CD4-positive, CD25-positive, alpha-beta regulatory T cell (primary cell): ENCODE measurements around the gene ATP1A2. TPM values are rescaled to one million over a fixed set of nuclear protein-coding genes. Genes with fewer than 3 reads are reported as not detected.

Experiments
- ATAC-seq, 2 donors: fragments of 150-1000 bp; cut with Tn5 transposase; one replicate each; pipeline ENCODE4 v1.10.0; 2021; ENCODE audit warnings: low read depth in 2 of 2, moderate number of reproducible peaks in 2 of 2, moderate library complexity in 1 of 2
- DNase-seq, 3 donors: peaks; one replicate each; pipeline versions ENCODE4 v3.0.0 to v3.0.0-alpha.2; 2012 to 2022; ENCODE audit warnings: mixed read lengths in 1 of 3
- H3K27ac ChIP-seq: one replicate; pipeline ENCODE4 v1.7.0; 2013; ENCODE audit warnings: mild to moderate bottlenecking, low read length; ENCODE audit not compliant: insufficient read depth, poor library complexity, severe bottlenecking
- H3K27me3 ChIP-seq: one replicate; pipeline ENCODE4 v1.7.0; 2013; ENCODE audit warnings: low read length; ENCODE audit not compliant: control insufficient read depth, insufficient read depth
- H3K36me3 ChIP-seq: one replicate; pipeline ENCODE4 v1.7.0; 2013; ENCODE audit warnings: mild to moderate bottlenecking, low read length, moderate library complexity; ENCODE audit not compliant: control insufficient read depth, insufficient read depth
- H3K4me1 ChIP-seq: 2 replicates; pipeline ENCODE4 v1.7.0; 2013; ENCODE audit warnings: mild to moderate bottlenecking, low read length; ENCODE audit not compliant: insufficient read depth, control insufficient read depth, poor library complexity, severe bottlenecking
- H3K4me3 ChIP-seq: one replicate; pipeline ENCODE4 v1.7.0; 2013; ENCODE audit warnings: low read depth, mild to moderate bottlenecking, low read length, moderate library complexity
- H3K9me3 ChIP-seq, 2 experiments: 1 replicate in 1 of 2; 2 replicates in 1 of 2; pipeline ENCODE4 v1.7.0; 2013; ENCODE audit warnings: low read length in 2 of 2, mild to moderate bottlenecking in 1 of 2, moderate library complexity in 1 of 2; ENCODE audit not compliant: control insufficient read depth in 2 of 2
- H3K27ac Mint-ChIP-seq, 3 donors: one replicate each; pipeline ENCODE4 v1.8.0; 2020 to 2022; ENCODE audit warnings: mild to moderate bottlenecking in 3 of 3, mixed read lengths in 3 of 3, moderate library complexity in 2 of 3
- H3K27me3 Mint-ChIP-seq: one replicate; pipeline ENCODE4 v1.8.0; 2022; ENCODE audit warnings: mild to moderate bottlenecking, mixed read lengths
- H3K36me3 Mint-ChIP-seq: one replicate; pipeline ENCODE4 v1.8.0; 2020; ENCODE audit warnings: mixed read lengths
- H3K4me1 Mint-ChIP-seq, 4 donors: one replicate each; pipeline ENCODE4 v1.8.0; 2020 to 2022; ENCODE audit warnings: mixed read lengths in 4 of 4, mild to moderate bottlenecking in 1 of 4
- H3K4me3 Mint-ChIP-seq, 4 donors: one replicate each; pipeline ENCODE4 v1.8.0; 2020 to 2022; ENCODE audit warnings: mild to moderate bottlenecking in 4 of 4, mixed read lengths in 4 of 4, moderate library complexity in 3 of 4
- H3K9me3 Mint-ChIP-seq, 7 donors: one replicate each; pipeline ENCODE4 v1.8.0; 2020 to 2022; ENCODE audit warnings: mixed read lengths in 7 of 7, mild to moderate bottlenecking in 3 of 7, moderate library complexity in 2 of 7
- polyA plus RNA-seq, 4 donors: library from polyadenylated mRNA; unstranded; fragments of 300-500 nt; fragmentation: Illumina TruSeq; gene quantifications; one replicate each; pipeline ENCODE4 v1.2.3, GENCODE V29; 2021
- total RNA-seq: library from RNA; stranded (reverse); gene quantifications from one replicate; pipeline ENCODE4 v1.2.3, GENCODE V29; 2022

The ATP1A2 gene
- total and polyA plus RNA-seq, 5 donors from 2014 or later, result not detected

DNA sequence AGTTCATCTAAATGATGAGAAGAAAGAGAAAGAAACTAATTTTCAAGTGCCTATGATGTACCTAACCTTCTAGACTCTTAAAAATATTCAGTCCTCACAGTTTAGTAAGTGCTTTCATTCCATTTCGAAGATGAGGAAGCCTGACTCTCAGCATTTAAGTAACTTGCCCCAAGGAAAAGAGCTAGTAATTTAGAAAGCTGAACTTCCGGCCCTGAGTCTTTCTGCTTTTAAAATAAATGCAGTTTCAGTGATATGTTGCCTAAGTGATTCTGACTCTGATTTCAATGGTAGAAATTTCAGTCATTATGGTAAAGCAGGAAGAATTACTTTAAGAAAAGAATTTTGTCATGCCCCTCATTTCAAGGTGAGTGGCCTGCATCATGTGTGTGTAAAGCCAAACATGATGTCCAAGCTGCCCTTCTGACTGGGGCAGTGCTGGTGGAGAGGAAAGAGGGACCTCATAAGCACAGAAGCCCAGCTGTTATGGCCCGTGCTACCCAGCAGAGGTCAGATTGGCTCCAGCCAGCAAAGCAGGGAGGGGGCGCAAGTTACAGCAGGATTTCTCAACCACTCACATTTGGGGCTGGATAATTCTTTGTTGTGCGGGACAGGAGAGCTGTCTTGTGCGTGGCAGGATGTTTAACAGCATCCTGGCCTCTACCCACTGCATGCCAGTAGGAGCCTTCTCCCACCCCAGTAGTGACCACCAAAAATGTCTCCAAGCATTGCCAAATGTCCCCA lies 46.6 kb downstream of the ATP1A2 start:
- Mint-ChIP-seq H3K27ac (no peak overlapping the region), H3K4me3 (no peak overlapping the region), H3K27me3 (peaks cover 22% of the 10 kb centered on the region), H3K36me3 (no peaks in the 10 kb centered on the region), H3K9me3 (no peaks in the 10 kb centered on the region), H3K4me1 (peaks cover 0 to 4% (median 3%) of the 10 kb centered on the region in 4 donors)
- Histone ChIP-seq H3K4me3 (no peak overlapping the region), H3K36me3 (no peaks in the 10 kb centered on the region), H3K27ac (no peak overlapping the region), H3K9me3 (no peaks in the 10 kb centered on the region), H3K4me1 (no peaks in the 10 kb centered on the region), H3K27me3 (no peaks in the 10 kb centered on the region)
- DNase-seq, result no peak
- ATAC-seq, result no peak

DNA sequence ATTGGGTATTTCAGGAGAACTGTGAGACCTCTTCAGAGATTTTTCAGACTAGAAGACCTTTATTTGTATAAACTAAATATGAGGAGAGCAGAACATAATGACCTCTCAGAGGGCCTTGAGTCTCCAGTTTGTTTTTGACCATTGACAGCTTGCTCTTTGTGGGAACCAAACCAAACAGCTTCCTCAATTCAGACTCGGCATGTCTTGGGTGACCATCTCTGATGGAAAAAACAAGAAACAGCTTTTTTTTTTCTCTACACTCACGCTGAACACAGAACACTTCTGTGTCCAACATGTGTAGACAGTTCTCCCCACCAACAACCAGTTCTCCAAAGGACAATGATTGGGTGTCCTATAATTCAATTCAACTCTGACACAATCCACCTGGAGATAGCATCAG lies 47.4 kb downstream of the ATP1A2 start:
- peaks cover 22% of the 10 kb centered on the region for H3K27me3 Mint-ChIP-seq

DNA sequence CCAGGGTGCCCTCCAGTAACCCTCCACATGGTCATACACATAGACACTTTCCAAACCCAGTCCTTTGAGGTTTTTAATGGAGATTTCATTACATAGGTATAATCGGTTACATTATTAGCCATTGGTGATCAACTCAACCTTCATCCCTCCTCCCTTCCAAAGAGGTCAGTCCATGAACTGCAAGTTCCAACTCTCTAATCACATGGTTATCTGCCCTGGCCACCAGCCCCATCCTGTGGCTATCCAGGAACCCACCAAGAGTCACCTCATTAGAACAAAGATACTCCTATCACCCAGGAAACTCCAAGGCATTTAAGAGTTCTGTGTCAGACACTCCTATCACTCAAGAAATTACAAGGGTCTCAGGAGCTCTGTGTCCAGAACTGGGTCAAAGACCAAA lies 48.1 kb downstream of the ATP1A2 start:
- H3K9me3 ChIP-seq, result no peaks in the 10 kb centered on the region
- H3K27ac Mint-ChIP-seq, result no peak overlapping the region
- no peaks in the 10 kb centered on the region for H3K36me3 ChIP-seq
- no peaks in the 10 kb centered on the region for H3K9me3 Mint-ChIP-seq
- H3K4me1 Mint-ChIP-seq, result peaks cover 0 to 4% (median 3%) of the 10 kb centered on the region in 4 donors
- H3K27me3 ChIP-seq, result no peaks in the 10 kb centered on the region
- DNase-seq (no peak), ATAC-seq (no peak)
- H3K4me3 Mint-ChIP-seq, result no peak overlapping the region
- no peak overlapping the region for H3K4me3 ChIP-seq
- peaks cover 22% of the 10 kb centered on the region for H3K27me3 Mint-ChIP-seq
- H3K27ac ChIP-seq, result no peak overlapping the region
- no peaks in the 10 kb centered on the region for H3K36me3 Mint-ChIP-seq
- H3K4me1 ChIP-seq, result no peaks in the 10 kb centered on the region

More for the DNA sequence above, 47.4 kb downstream of the ATP1A2 start:
- Mint-ChIP-seq H3K4me1 (peaks cover 0 to 4% (median 3%) of the 10 kb centered on the region in 4 donors), H3K36me3 (no peaks in the 10 kb centered on the region), H3K9me3 (no peaks in the 10 kb centered on the region), H3K27ac (no peak overlapping the region), H3K4me3 (no peak overlapping the region)
- DNase-seq (no peak), ATAC-seq (no peak)
- Histone ChIP-seq H3K36me3 (no peaks in the 10 kb centered on the region), H3K27ac (no peak overlapping the region), H3K27me3 (no peaks in the 10 kb centered on the region), H3K4me1 (no peaks in the 10 kb centered on the region), H3K9me3 (no peaks in the 10 kb centered on the region), H3K4me3 (no peak overlapping the region)

DNA sequence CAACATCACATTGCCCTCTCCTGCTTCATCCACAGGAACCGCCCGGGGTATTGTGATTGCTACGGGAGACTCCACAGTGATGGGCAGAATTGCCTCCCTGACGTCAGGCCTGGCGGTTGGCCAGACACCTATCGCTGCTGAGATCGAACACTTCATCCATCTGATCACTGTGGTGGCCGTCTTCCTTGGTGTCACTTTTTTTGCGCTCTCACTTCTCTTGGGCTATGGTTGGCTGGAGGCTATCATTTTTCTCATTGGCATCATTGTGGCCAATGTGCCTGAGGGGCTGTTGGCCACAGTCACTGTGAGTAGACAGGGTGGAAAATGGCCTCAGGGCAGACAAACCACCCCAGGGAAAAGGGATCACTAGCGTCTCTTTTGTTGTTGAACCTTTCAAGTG lies 48.6 kb downstream of the ATP1A2 start:
- Histone ChIP-seq H3K4me3 (no peak overlapping the region), H3K9me3 (no peaks in the 10 kb centered on the region), H3K27me3 (no peaks in the 10 kb centered on the region), H3K27ac (no peak overlapping the region), H3K4me1 (no peaks in the 10 kb centered on the region), H3K36me3 (no peaks in the 10 kb centered on the region)
- peaks cover 0 to 4% (median 2%) of the 10 kb centered on the region in 4 donors for H3K4me1 Mint-ChIP-seq
- DNase-seq (no peak), ATAC-seq (no peak)
- peaks cover 22% of the 10 kb centered on the region for H3K27me3 Mint-ChIP-seq
- H3K9me3 Mint-ChIP-seq, result no peaks in the 10 kb centered on the region
- no peak overlapping the region for H3K4me3 Mint-ChIP-seq
- H3K27ac Mint-ChIP-seq, result no peak overlapping the region
- no peaks in the 10 kb centered on the region for H3K36me3 Mint-ChIP-seq

DNA sequence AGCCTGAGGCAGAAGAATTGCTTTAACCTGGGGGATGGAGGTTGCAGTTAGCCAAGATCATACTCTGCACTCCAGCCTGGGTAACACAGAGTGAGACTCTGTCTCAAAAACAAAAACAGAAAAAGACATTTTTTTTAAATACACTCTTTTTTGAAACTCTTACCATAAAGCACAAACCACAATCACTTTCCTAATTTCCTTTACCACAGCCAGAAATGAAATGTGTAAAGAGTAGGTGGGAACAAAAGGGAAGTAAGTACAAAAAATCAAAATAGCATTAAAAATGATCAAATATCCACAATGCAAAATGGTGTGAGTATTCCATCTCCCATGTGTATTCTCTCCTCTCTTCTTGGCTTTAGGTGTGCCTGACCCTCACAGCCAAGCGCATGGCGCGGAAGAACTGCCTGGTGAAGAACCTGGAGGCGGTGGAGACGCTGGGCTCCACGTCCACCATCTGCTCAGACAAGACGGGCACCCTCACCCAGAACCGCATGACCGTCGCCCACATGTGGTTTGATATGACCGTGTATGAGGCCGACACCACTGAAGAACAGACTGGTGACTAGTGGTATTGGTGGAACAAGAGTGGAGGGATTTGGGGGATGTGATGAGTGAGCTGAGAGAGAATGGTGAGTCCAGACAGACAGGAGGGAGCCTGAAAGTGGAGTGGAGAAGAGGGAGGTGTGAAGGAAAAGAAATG lies 50.8 kb downstream of the ATP1A2 start:
- Histone ChIP-seq H3K4me3 (no peak overlapping the region), H3K4me1 (no peaks in the 10 kb centered on the region), H3K36me3 (no peaks in the 10 kb centered on the region), H3K27ac (no peak overlapping the region), H3K9me3 (no peaks in the 10 kb centered on the region), H3K27me3 (no peaks in the 10 kb centered on the region)
- H3K27ac Mint-ChIP-seq, result no peak overlapping the region
- no peak for ATAC-seq
- no peak for DNase-seq
- H3K4me3 Mint-ChIP-seq, result no peak overlapping the region
- H3K9me3 Mint-ChIP-seq, result no peaks in the 10 kb centered on the region
- H3K27me3 Mint-ChIP-seq, result peaks cover 18% of the 10 kb centered on the region
- H3K36me3 Mint-ChIP-seq, result no peaks in the 10 kb centered on the region
- H3K4me1 Mint-ChIP-seq, result peaks cover 0 to 13% (median 6%) of the 10 kb centered on the region in 4 donors

DNA sequence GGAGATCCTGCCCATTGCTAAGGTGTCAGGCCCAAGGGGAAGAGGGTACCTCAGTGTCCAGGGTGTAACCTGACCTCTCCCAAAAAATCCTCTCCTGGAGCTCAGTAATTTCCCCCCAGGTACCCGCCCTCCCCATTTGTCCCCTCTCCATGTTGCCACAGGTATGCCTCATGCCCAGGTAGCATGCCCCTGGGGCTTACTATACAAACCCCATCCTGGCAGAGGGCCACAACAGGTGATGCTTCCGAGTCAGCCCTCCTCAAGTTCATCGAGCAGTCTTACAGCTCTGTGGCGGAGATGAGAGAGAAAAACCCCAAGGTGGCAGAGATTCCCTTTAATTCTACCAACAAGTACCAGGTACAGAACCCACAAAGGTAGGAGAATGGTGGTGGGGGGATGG lies 51.5 kb downstream of the ATP1A2 start:
- H3K27ac ChIP-seq, result no peak overlapping the region
- Mint-ChIP-seq H3K36me3 (no peaks in the 10 kb centered on the region), H3K9me3 (no peaks in the 10 kb centered on the region), H3K4me1 (peaks cover 0 to 11% (median 5%) of the 10 kb centered on the region in 4 donors), H3K4me3 (no peak overlapping the region), H3K27ac (no peak overlapping the region), H3K27me3 (peaks cover 17% of the 10 kb centered on the region)
- no peak overlapping the region for H3K4me3 ChIP-seq
- H3K27me3 ChIP-seq, result no peaks in the 10 kb centered on the region
- no peaks in the 10 kb centered on the region for H3K4me1 ChIP-seq
- H3K9me3 ChIP-seq, result no peaks in the 10 kb centered on the region
- H3K36me3 ChIP-seq, result no peaks in the 10 kb centered on the region
- ATAC-seq (no peak), DNase-seq (no peak)

DNA sequence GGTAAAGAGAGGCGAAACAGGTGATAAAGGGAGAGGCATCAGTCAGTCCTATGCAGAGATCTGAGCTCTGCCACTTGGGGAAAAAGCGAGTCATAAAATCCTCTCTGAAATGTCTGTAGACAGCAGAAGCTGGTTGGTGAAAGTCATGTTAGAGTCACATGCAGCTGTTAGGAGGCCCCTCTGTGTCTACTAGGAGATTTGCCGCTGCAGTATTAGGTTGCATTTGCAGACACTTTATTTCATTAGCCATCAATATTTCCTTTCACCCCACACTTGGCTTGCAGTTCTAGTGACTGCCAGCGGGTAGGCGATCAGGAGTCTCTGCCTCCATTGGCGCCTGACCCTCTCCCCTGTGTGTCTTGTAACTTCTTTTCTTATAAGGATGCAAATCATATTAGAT lies 52.0 kb downstream of the ATP1A2 start:
- no peak overlapping the region for H3K27ac ChIP-seq
- no peak for DNase-seq
- Mint-ChIP-seq H3K9me3 (no peaks in the 10 kb centered on the region), H3K27ac (no peak overlapping the region), H3K27me3 (peaks cover 18% of the 10 kb centered on the region), H3K4me1 (peaks cover 0 to 9% (median 5%) of the 10 kb centered on the region in 4 donors), H3K4me3 (no peak overlapping the region), H3K36me3 (no peaks in the 10 kb centered on the region)
- no peaks in the 10 kb centered on the region for H3K4me1 ChIP-seq
- ATAC-seq, result no peak
- H3K27me3 ChIP-seq, result no peaks in the 10 kb centered on the region
- H3K9me3 ChIP-seq, result no peaks in the 10 kb centered on the region
- H3K36me3 ChIP-seq, result no peaks in the 10 kb centered on the region
- H3K4me3 ChIP-seq, result no peak overlapping the region

DNA sequence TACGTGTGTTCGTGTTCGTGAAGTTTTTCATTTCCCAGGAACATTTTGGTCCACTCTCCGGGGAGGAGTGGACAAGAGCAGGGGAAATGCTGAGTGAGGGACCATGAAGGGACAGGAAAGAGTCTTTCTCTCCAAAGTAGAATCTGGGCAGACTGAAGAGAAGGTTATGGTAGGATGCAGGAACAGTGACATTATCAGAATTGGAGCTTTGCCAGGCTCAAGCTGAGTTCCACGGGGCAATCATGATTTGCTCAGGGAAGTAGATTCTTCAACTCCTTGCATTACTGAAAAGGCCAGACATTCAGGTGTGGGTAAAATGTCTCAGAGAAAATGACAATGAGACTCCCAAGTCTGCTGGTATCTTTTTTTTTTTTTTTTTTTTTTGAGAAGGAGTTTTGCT lies 52.5 kb downstream of the ATP1A2 start:
- no peaks in the 10 kb centered on the region for H3K36me3 Mint-ChIP-seq
- DNase-seq, result no peak
- H3K4me3 Mint-ChIP-seq, result no peak overlapping the region
- H3K4me1 Mint-ChIP-seq, result peaks cover 0 to 9% (median 5%) of the 10 kb centered on the region in 4 donors
- Histone ChIP-seq H3K27me3 (no peaks in the 10 kb centered on the region), H3K9me3 (no peaks in the 10 kb centered on the region), H3K4me1 (no peaks in the 10 kb centered on the region), H3K4me3 (no peak overlapping the region), H3K36me3 (no peaks in the 10 kb centered on the region), H3K27ac (no peak overlapping the region)
- ATAC-seq, result no peak
- peaks cover 18% of the 10 kb centered on the region for H3K27me3 Mint-ChIP-seq
- no peak overlapping the region for H3K27ac Mint-ChIP-seq
- H3K9me3 Mint-ChIP-seq, result no peaks in the 10 kb centered on the region
